Endothelial cell of umbilical vein (primary cell): ENCODE results near the gene DUSP10. TPM values are rescaled to one million over a fixed set of nuclear protein-coding genes. Genes with fewer than 3 reads are reported as not detected.

ENCODE experiments used
- BruUV-seq: library from RNA; stranded (reverse); fragments of 400-500 nt; replicated peaks from 2 replicates; lab custom pipeline; 2021; lab: Mats Ljungman, UMichigan
- CTCF ChIA-PET: fragments of 300-600, 350-600 bp; sonication (Branson Sonifier 250); formaldehyde crosslinking; loops from one replicate; lab custom pipeline; 2021; ENCODE audit warnings: antibody characterized with exemption, inconsistent platforms; lab: Charles Lee
- POLR2A ChIA-PET: fragments of 300-600, 350-600 bp; sonication (Branson Sonifier 250); formaldehyde crosslinking; loops from one replicate; lab custom pipeline; 2021; ENCODE audit warnings: antibody characterized with exemption, inconsistent platforms; lab: Charles Lee
- DNase-seq: peaks from one replicate; pipeline ENCODE4 v3.0.0-alpha.2; 2011; ENCODE audit warnings: low read depth, low spot score
- FAIRE-seq: peaks from 2 replicates; lab custom pipeline; 2011; peaks lifted over from hg19 to GRCh38; lab: Jason Lieb, UNC
- H2AFZ ChIP-seq: 2 replicates; pipeline ENCODE4 v1.6.0; 2012; ENCODE audit warnings: low read depth, low read length, control low read depth, inconsistent platforms
- H3K27ac ChIP-seq: 2 replicates; pipeline ENCODE4 v1.5.1; 2011; ENCODE audit warnings: low read depth, mild to moderate bottlenecking, control low read depth, low read length, moderate library complexity; ENCODE audit not compliant: insufficient read depth
- H3K27me3 ChIP-seq, 2 experiments: 2 replicates each; pipeline versions ENCODE4 v1.6.0 to v1.6.1; 2011; ENCODE audit warnings: low read length in 2 of 2, mixed read lengths in 1 of 2; ENCODE audit not compliant: control insufficient read depth in 2 of 2, insufficient read depth in 2 of 2
- H3K36me3 ChIP-seq, 2 experiments: 2 replicates in 1 of 2; 3 replicates in 1 of 2; pipeline ENCODE4 v1.5.1; 2011; ENCODE audit warnings: low read length in 2 of 2, mild to moderate bottlenecking in 1 of 2, moderate library complexity in 1 of 2; ENCODE audit not compliant: control insufficient read depth in 2 of 2, insufficient read depth in 2 of 2; ENCODE audit errors: extremely low read depth in 1 of 2
- H3K4me1 ChIP-seq: 3 replicates; pipeline ENCODE4 v1.5.1; 2011; ENCODE audit warnings: mild to moderate bottlenecking, low read length; ENCODE audit not compliant: control insufficient read depth, insufficient read depth; ENCODE audit errors: extremely low read depth
- H3K4me2 ChIP-seq: 2 replicates; pipeline ENCODE4 v1.6.1; 2011; ENCODE audit warnings: low read length, control low read depth, mixed read lengths; ENCODE audit not compliant: insufficient read depth
- H3K4me3 ChIP-seq, 3 experiments: fragments of 200-600 bp in 1 of 3; sonication (generic), shearing (Covaris generic) in 1 of 3; replicated peaks in 1 of 3; 2 replicates each; pipeline ENCODE4 v1.5.1; 2011 to 2016; ENCODE audit warnings: control low read depth in 3 of 3, low read length in 3 of 3, mild to moderate bottlenecking in 2 of 3, inconsistent platforms in 1 of 3, low read depth in 1 of 3, moderate library complexity in 1 of 3; ENCODE audit not compliant: insufficient read depth in 1 of 3
- H3K79me2 ChIP-seq: 2 replicates; pipeline ENCODE4 v1.6.0; 2012; ENCODE audit warnings: low read length, inconsistent platforms; ENCODE audit not compliant: control insufficient read depth, insufficient read depth
- H3K9ac ChIP-seq: replicated peaks from 2 replicates; pipeline ENCODE3; 2011; ENCODE audit warnings: low read length, control low read depth; ENCODE audit not compliant: insufficient read depth; ENCODE audit errors: extremely low read depth
- H3K9me1 ChIP-seq: replicated peaks from 3 replicates; pipeline ENCODE4 v1.6.0; 2011; ENCODE audit warnings: mild to moderate bottlenecking, low read length; ENCODE audit not compliant: control insufficient read depth, insufficient read depth; ENCODE audit errors: extremely low read depth
- H3K9me3 ChIP-seq: replicated peaks from 2 replicates; pipeline ENCODE4 v1.5.1; 2012; ENCODE audit warnings: low read length, inconsistent platforms; ENCODE audit not compliant: control insufficient read depth, insufficient read depth
- H4K20me1 ChIP-seq: replicated peaks from 2 replicates; pipeline ENCODE3; 2011; ENCODE audit warnings: mild to moderate bottlenecking, low read length; ENCODE audit not compliant: control insufficient read depth, insufficient read depth; ENCODE audit errors: extremely low read depth
- EZH2 ChIP-seq: IDR thresholded peaks from 2 replicates; pipeline ENCODE4 v1.6.1; 2012; ENCODE audit warnings: borderline replicate concordance, low read depth, mild to moderate bottlenecking, moderate library complexity, low read length, inconsistent platforms; ENCODE audit not compliant: severe bottlenecking
- FOS ChIP-seq: IDR thresholded peaks from 2 replicates; pipeline ENCODE4 v1.6.1; 2011; ENCODE audit warnings: mild to moderate bottlenecking, low read length, moderate library complexity, borderline replicate concordance; ENCODE audit not compliant: insufficient read depth
- GATA2 ChIP-seq: IDR thresholded peaks from 2 replicates; pipeline ENCODE4 v1.7.0; 2011; ENCODE audit warnings: low read depth, mild to moderate bottlenecking, moderate library complexity, mixed read lengths, low read length; ENCODE audit not compliant: insufficient read length, insufficient read depth
- JUN ChIP-seq: IDR thresholded peaks from 2 replicates; pipeline ENCODE4 v1.6.1; 2011; ENCODE audit warnings: borderline replicate concordance, low read depth; ENCODE audit not compliant: insufficient read length, insufficient read depth
- MYC ChIP-seq: IDR thresholded peaks from one replicate; pipeline ENCODE4 v1.6.1; 2011; ENCODE audit warnings: mild to moderate bottlenecking, low read depth, low read length
- POLR2A ChIP-seq: IDR thresholded peaks from 2 replicates; pipeline ENCODE4 v1.6.1; 2012; ENCODE audit warnings: low read depth, mild to moderate bottlenecking, control low read depth, low read length
- POLR2AphosphoS5 ChIP-seq: IDR thresholded peaks from 2 replicates; pipeline ENCODE4 v1.6.1; 2012; ENCODE audit warnings: low read depth, mild to moderate bottlenecking, control low read depth, low read length, moderate library complexity; ENCODE audit not compliant: insufficient read depth
- dilution Hi-C: fragments of 300-500 bp; cut with MboI; formaldehyde crosslinking; loops from one replicate; pipeline ENCODE4 v1.15.0; 2019; ENCODE audit warnings: low sequenced_read_pairs; ENCODE audit not compliant: extremely low pct_ligation_motif_present
- intact Hi-C: fragments of 100-400 bp; cut with micrococcal nuclease; formaldehyde crosslinking; loops from one replicate; pipeline ENCODE4 v1.10.0; 2022
- polyA plus RNA-seq, 4 experiments: library from polyadenylated mRNA; depleted of rRNA in 3 of 4; stranded (reverse) in 3 of 4; unstranded in 1 of 4; fragments of >200 nt; gene quantifications; 2 replicates each; pipeline versions ENCODE4 v1.2.1 to v1.2.3, GENCODE V29; 2011 to 2012; ENCODE audit warnings: missing spikeins in 1 of 4
- total RNA-seq: library from RNA; stranded (reverse); gene quantifications from 2 replicates; pipeline ENCODE4 v1.2.3, GENCODE V29; 2021
- TF ChIP-seq, protein P1 (sequence below): IDR thresholded peaks from 2 replicates; pipeline ENCODE4 v1.6.1; 2011; ENCODE audit not compliant: insufficient read depth, insufficient read length
- TF ChIP-seq, protein P2 (sequence below), 2 donors: IDR thresholded peaks; 1 replicate in 1 of 2; 2 replicates in 1 of 2; pipeline ENCODE4 v1.5.1; 2011; ENCODE audit warnings: low read length in 2 of 2, mild to moderate bottlenecking in 2 of 2, moderate library complexity in 2 of 2, control low read depth in 1 of 2, inconsistent platforms in 1 of 2, low read depth in 1 of 2; ENCODE audit not compliant: insufficient read depth in 1 of 2; ENCODE audit errors: extremely low read depth in 1 of 2

The DUSP10 gene
- total and polyA plus RNA-seq, 2 donors (not counting 3 experiments of a cell fraction or from before 2014, with no cell fraction given), result 1.6 to 1.9 TPM

DNA sequence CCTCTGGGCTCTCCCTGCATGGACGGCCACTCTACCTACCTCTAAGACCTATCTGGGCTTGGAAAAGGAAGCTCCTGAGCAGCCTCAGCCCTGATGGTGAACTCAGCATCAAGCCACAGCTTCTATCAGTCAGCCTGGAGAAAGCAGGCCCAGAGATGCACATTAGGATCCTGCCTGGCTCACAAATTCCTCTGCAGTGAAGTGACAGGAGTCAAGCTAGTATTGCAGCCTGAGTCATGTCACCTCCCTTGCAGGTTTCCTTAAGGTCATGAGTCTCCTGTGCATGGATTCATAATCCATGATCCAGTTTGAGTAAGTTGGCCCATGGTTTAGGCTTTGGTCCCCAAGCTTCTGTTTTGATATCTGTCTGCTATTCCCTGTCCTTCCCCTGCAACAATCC lies 37.9 kb upstream of the DUSP10 start:
- dilution Hi-C loops (no loop called here), intact Hi-C loops (no loop called here)
- Histone ChIP-seq H3K27me3 (peaks cover 0 to 3% of the 10 kb centered on the region in 2 experiments), H3K79me2 (no peaks in the 10 kb centered on the region), H3K9ac (no peak overlapping the region), H4K20me1 (no peaks in the 10 kb centered on the region), H3K9me1 (no peaks in the 10 kb centered on the region), H3K4me2 (no peak overlapping the region), H3K36me3 (no peaks in the 10 kb centered on the region), H2AFZ (no peak overlapping the region), H3K4me3 (no peak overlapping the region), H3K27ac (no peak overlapping the region), H3K4me1 (no peaks in the 10 kb centered on the region), H3K9me3 (no peaks in the 10 kb centered on the region)
- TF ChIP-seq GATA2, result no peak
- no peak for TF ChIP-seq JUN
- TF ChIP-seq POLR2AphosphoS5, result no peak
- no peak for TF ChIP-seq MYC
- TF ChIP-seq, protein P1, sequence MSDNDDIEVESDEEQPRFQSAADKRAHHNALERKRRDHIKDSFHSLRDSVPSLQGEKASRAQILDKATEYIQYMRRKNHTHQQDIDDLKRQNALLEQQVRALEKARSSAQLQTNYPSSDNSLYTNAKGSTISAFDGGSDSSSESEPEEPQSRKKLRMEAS, result no peak
- TF ChIP-seq EZH2, result no peak
- TF ChIP-seq POLR2A, result no peak
- TF ChIP-seq FOS, result no peak
- TF ChIP-seq, protein P2, sequence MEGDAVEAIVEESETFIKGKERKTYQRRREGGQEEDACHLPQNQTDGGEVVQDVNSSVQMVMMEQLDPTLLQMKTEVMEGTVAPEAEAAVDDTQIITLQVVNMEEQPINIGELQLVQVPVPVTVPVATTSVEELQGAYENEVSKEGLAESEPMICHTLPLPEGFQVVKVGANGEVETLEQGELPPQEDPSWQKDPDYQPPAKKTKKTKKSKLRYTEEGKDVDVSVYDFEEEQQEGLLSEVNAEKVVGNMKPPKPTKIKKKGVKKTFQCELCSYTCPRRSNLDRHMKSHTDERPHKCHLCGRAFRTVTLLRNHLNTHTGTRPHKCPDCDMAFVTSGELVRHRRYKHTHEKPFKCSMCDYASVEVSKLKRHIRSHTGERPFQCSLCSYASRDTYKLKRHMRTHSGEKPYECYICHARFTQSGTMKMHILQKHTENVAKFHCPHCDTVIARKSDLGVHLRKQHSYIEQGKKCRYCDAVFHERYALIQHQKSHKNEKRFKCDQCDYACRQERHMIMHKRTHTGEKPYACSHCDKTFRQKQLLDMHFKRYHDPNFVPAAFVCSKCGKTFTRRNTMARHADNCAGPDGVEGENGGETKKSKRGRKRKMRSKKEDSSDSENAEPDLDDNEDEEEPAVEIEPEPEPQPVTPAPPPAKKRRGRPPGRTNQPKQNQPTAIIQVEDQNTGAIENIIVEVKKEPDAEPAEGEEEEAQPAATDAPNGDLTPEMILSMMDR (IDR thresholded peaks at IDR 0.05; ENCODE audit: extremely low read depth in 1 of 2, insufficient read depth in 1 of 2, low read depth in 1 of 2, low read length in 2 of 2), result no peak
- DNase-seq (no peak), FAIRE-seq (no peak)
- POLR2A ChIA-PET, result no interaction called here
- CTCF ChIA-PET, result no interaction called here
- BruUV-seq, result no TSS peak
